Ovary (tissue), 9 donors: Measurements from ENCODE around the gene ANO3. TPM values are rescaled to one million over a fixed set of nuclear protein-coding genes. Genes with fewer than 3 reads are reported as not detected.

Source experiments
- DNase-seq, 5 donors: peaks; one replicate each; pipeline ENCODE4 v3.0.0-alpha.2; 2019 to 2020
- H3K27ac ChIP-seq, 2 donors: fragments of 200-600 bp; one replicate each; pipeline versions ENCODE4 v1.5.1 to v1.8.0; 2019 to 2022
- H3K27me3 ChIP-seq: fragments of 200-600 bp; one replicate; pipeline ENCODE4 v1.8.0; 2022
- H3K36me3 ChIP-seq: fragments of 200-600 bp; sonication (generic); one replicate; pipeline ENCODE4 v1.5.1; 2019
- H3K4me1 ChIP-seq: one replicate; pipeline ENCODE4 v1.8.1; 2013; ENCODE audit warnings: mild to moderate bottlenecking, moderate library complexity; ENCODE audit not compliant: insufficient read depth
- H3K4me3 ChIP-seq: fragments of 200-600 bp; sonication (generic); one replicate; pipeline ENCODE4 v1.5.1; 2017
- H3K9me3 ChIP-seq, 2 donors: fragments of 200-600 bp in 1 of 2; sonication (generic) in 1 of 2; one replicate each; pipeline versions ENCODE4 v1.5.1 to v1.8.1; 2013 to 2019; ENCODE audit warnings: mild to moderate bottlenecking in 1 of 2, moderate library complexity in 1 of 2
- EP300 ChIP-seq: sonication (generic); formaldehyde crosslinking; IDR thresholded peaks from one replicate; pipeline ENCODE4 v1.6.1; 2017; ENCODE audit warnings: antibody characterized with exemption
- POLR2A ChIP-seq: fragments of 450-650 bp; IDR thresholded peaks from one replicate; pipeline ENCODE4 v1.6.1; 2017; ENCODE audit warnings: antibody characterized with exemption, mild to moderate bottlenecking, moderate library complexity
- WGBS, 3 donors: extraction: QIAGEN DNeasy Blood & Tissue Kit in 1 of 3; methylation state at CpG; one replicate each; pipeline versions ENCODE4 v1.1.5 to v1.1.7; 2013 to 2017; 5-methylcytosine and 5-hydroxymethylcytosine counted together
- intact Hi-C, 4 donors: fragments of 100-400 bp; cut with DNase I; formaldehyde crosslinking; loops; one replicate each; pipeline versions ENCODE4 v1.11.0 to v1.15.1; 2022 to 2023
- polyA plus RNA-seq, 2 donors: library from polyadenylated mRNA; stranded (reverse); fragments of 200-250 nt in 1 of 2; fragments of 350-450 nt in 1 of 2; fragmentation: Illumina TruSeq in 1 of 2; extraction: RNeasy Lipid Tissue Mini Kit (QIAGEN cat#74804) in 1 of 2; gene quantifications; one replicate each; pipeline ENCODE4 v1.2.3, GENCODE V29; 2013 to 2014
- total RNA-seq, 7 donors: library from RNA; depleted of rRNA in 2 of 7; stranded (reverse); fragments of >200 nt in 2 of 7; fragmentation: NEBNext Ultra II Directional in 3 of 7; extraction: Animal tissue kit (Norgen Biotek cat#: 25700) in 3 of 7; gene quantifications; one replicate each; pipeline versions ENCODE4 v1.1.0 to v1.2.4, GENCODE V29; 2016 to 2023
- TF ChIP-seq, protein P1 (sequence below), 3 donors: fragments of 450-650 bp in 2 of 3; fragments of 200-600 bp in 1 of 3; IDR thresholded peaks; one replicate each; pipeline versions ENCODE4 v1.5.1 to v1.8.0; 2016 to 2022; ENCODE audit warnings: antibody characterized with exemption in 3 of 3, mild to moderate bottlenecking in 1 of 3
- donor health status: DM: no; HTN: no; CAD: no; lungs with moderate emphysema.
- donor health status: DM: no; HTN: no; CAD: no.
- donor health status: Bipolar disorder and iron deficiency.
- donor health status: DM: yes; HTN: yes; CAD: no.
- donor health status: DM: no; HTN: no; CAD: no.
- donor health status: DM: yes; HTN: yes; CAD: no.

The ANO3 gene
- total and polyA plus RNA-seq, 9 donors: under 0.01 to 0.93 (median 0.08) TPM; not detected in 1

DNA sequence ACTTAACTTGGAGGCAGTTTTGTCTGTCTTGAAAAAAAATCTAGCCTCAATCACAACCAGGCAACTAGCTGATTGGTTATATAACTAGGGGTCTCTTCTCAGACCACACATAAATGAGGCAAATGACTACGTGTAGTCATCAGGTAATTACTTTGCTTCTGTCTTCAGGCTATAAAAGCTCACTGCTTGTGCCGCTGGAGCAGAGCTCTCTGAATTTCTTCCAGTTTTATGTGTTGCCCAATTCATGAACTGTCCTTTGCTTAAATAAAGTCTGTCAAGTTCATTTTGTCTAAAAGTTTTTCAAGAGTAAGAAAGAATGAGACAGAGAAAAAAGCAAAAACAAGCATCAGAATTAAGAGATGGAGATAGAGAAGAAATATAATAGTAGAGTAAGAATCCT is 146.8 kb downstream of the ANO3 start:
- intact Hi-C loops: no loop called here
- H3K27ac ChIP-seq: no peak overlapping the region
- no peaks in the 10 kb centered on the region for H3K9me3 ChIP-seq
- DNase-seq: no peak
- H3K36me3 ChIP-seq: no peaks in the 10 kb centered on the region
- no peak overlapping the region for H3K4me3 ChIP-seq
- TF ChIP-seq EP300 (no peak), POLR2A (no peak)
- TF ChIP-seq, protein P1, sequence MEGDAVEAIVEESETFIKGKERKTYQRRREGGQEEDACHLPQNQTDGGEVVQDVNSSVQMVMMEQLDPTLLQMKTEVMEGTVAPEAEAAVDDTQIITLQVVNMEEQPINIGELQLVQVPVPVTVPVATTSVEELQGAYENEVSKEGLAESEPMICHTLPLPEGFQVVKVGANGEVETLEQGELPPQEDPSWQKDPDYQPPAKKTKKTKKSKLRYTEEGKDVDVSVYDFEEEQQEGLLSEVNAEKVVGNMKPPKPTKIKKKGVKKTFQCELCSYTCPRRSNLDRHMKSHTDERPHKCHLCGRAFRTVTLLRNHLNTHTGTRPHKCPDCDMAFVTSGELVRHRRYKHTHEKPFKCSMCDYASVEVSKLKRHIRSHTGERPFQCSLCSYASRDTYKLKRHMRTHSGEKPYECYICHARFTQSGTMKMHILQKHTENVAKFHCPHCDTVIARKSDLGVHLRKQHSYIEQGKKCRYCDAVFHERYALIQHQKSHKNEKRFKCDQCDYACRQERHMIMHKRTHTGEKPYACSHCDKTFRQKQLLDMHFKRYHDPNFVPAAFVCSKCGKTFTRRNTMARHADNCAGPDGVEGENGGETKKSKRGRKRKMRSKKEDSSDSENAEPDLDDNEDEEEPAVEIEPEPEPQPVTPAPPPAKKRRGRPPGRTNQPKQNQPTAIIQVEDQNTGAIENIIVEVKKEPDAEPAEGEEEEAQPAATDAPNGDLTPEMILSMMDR (IDR thresholded peaks at IDR 0.05): no peak
- no peaks in the 10 kb centered on the region for H3K4me1 ChIP-seq
- WGBS, 3 donors: 48 to 58% (median 54%) methylated on average over 2 of the region's 2 CpGs
- no peaks in the 10 kb centered on the region for H3K27me3 ChIP-seq

DNA sequence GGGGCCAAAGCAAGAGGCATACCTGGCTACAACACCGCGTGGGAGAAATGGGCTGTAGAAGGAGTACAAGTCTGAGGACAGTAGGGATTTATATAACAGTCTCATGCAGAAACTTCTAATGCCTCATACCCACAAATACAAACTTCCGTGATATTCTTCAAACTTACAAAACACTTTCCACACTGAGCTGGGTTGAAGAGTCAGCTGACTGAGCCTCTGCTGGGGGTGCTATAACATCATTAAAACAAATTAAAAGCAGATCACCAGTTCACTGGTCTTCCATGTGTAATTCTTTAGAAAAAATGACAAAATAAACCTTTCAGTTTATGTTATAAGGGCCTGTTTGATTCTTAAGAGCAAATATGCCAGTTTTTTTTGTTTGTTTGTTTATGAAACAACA is 148.1 kb downstream of the ANO3 start:
- Histone ChIP-seq H3K4me3 (no peak overlapping the region), H3K9me3 (no peaks in the 10 kb centered on the region), H3K4me1 (no peaks in the 10 kb centered on the region), H3K27ac (no peak overlapping the region), H3K27me3 (no peaks in the 10 kb centered on the region), H3K36me3 (no peaks in the 10 kb centered on the region)
- intact Hi-C loops: no loop called here
- no peak for DNase-seq
- TF ChIP-seq, protein P1 (IDR thresholded peaks at IDR 0.05): no peak
- TF ChIP-seq POLR2A: no peak
- 76 to 81% (median 79%) methylated on average over 3 of the region's 3 CpGs for WGBS, 3 donors

DNA sequence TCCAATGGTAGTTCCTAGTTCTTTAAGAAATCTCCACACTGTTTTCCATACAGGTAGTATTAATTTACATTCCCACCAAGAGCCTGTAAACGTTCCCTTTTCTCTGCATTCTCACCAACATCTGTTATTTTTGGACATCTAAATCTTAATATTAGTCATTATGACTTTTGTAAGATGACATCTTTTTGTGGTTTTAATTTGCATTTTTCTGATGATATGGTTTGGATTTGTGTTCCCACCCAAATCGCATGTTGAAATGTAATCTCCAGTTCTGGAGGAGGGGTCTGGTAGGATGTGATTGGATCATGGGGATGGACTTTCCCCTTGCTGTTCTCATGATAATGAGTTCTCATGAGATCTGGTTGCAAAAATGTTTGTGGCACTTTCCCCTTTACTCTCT is 151.2 kb downstream of the ANO3 start:
- no peaks in the 10 kb centered on the region for H3K36me3 ChIP-seq
- intact Hi-C loops: no loop called here
- no peak overlapping the region for H3K27ac ChIP-seq
- no peak for DNase-seq
- WGBS, 3 donors: 51 to 65% (median 54%) methylated on average over 2 of the region's 2 CpGs
- no peak overlapping the region for H3K4me3 ChIP-seq
- TF ChIP-seq, protein P1 (IDR thresholded peaks at IDR 0.05): no peak
- no peak for TF ChIP-seq EP300
- no peak for TF ChIP-seq POLR2A
- H3K9me3 ChIP-seq: no peaks in the 10 kb centered on the region
- no peaks in the 10 kb centered on the region for H3K27me3 ChIP-seq
- H3K4me1 ChIP-seq: no peaks in the 10 kb centered on the region

DNA sequence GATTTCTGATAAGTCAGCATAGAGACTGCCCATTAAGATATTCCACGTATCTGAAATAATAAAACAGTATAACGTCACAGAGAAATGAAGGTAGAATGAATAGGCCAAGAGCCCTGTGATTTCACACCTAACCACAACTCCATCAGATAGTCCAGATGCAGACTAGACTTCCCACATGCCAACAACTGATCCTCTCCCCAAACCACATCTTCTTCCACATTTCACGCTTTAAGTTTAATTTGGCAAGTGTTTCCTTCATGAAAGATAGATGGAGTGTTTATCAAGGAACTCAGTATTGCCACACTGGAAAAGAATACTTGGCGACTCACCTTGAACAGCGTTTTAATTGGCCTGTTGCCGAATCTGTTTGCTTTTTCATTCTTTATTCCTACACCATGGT is 158.6 kb downstream of the ANO3 start:
- TF ChIP-seq, protein P1 (IDR thresholded peaks at IDR 0.05): no peak
- TF ChIP-seq POLR2A: no peak
- TF ChIP-seq EP300: no peak
- Histone ChIP-seq H3K27ac (no peak overlapping the region), H3K27me3 (no peaks in the 10 kb centered on the region), H3K4me3 (no peak overlapping the region), H3K4me1 (no peaks in the 10 kb centered on the region), H3K36me3 (no peaks in the 10 kb centered on the region), H3K9me3 (no peaks in the 10 kb centered on the region)
- intact Hi-C loops: no loop called here
- DNase-seq: no peak
- WGBS, 3 donors: 67 to 80% (median 75%) methylated on average over 6 of the region's 6 CpGs

DNA sequence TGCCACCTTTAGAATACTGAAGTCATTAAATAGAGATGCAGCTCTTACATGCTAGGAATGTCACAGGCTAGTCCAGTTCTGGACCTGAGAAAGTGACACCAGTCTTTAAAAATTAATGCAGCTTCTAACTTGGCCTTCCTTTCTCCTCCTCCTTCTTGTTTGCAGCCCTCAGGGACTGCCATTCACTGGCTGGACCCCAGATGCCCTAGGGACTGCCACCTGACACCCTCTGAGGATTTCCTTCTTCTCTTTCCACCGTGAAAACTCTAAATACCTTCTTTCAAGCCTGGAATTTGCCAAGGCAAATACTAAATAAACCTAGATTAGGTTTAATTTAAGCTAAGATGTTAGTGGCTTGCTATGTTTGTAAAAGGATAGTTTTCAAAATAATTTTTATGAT is 161.7 kb downstream of the ANO3 start:
- Histone ChIP-seq H3K27ac (no peak overlapping the region), H3K9me3 (no peaks in the 10 kb centered on the region), H3K4me3 (no peak overlapping the region), H3K36me3 (no peaks in the 10 kb centered on the region), H3K4me1 (no peaks in the 10 kb centered on the region), H3K27me3 (no peaks in the 10 kb centered on the region)
- DNase-seq: no peak
- TF ChIP-seq POLR2A: no peak
- TF ChIP-seq, protein P1 (IDR thresholded peaks at IDR 0.05): no peak
- no peak for TF ChIP-seq EP300
- intact Hi-C loops: no loop called here
- 10 to 30% (median 16%) methylated on average over 1 of the region's 1 CpG for WGBS, 3 donors
